HG02885 (cell line): ENCODE data around the gene RFXAP.
A peak's percentile ranks its signal among the peaks of the same experiment; 100 is the strongest.

Experiments used
- ATAC-seq: cut with Tn5 transposase; IDR thresholded peaks from one replicate; pipeline ENCODE4 v1.9.1; 2021; ENCODE audit warnings: mild to moderate bottlenecking; ENCODE audit not compliant: unreplicated experiment, poor library complexity

Gene RFXAP

GRCh38 chr13:36815062-36815461 lies 4.0 kb upstream of the RFXAP start:
- no peak for ATAC-seq

GRCh38 chr13:36817996-36818803 lies 822 bp upstream of the RFXAP start:
- ATAC-seq = peak; percentile 0

GRCh38 chr13:36819739-36820090 lies 693 bp downstream of the RFXAP start:
- peak; percentile 15 for ATAC-seq

GRCh38 chr13:36820222-36820621 lies 1.2 kb downstream of the RFXAP start:
- ATAC-seq = peak; percentile 50

- ATAC-seq = no peak
These were observed 3.8 kb downstream of the RFXAP start for GRCh38 chr13:36822785-36823184.

- no peak for ATAC-seq
These were observed 10.7 kb downstream of the RFXAP start for GRCh38 chr13:36829753-36830152.

- ATAC-seq = no peak
These were observed 12.3 kb downstream of the RFXAP start for GRCh38 chr13:36831291-36831690.

GRCh38 chr13:36834299-36834698 lies 15.3 kb downstream of the RFXAP start:
- ATAC-seq = no peak

GRCh38 chr13:36837354-36838092 lies 18.5 kb downstream of the RFXAP start:
- ATAC-seq = no peak

- ATAC-seq = no peak
These were observed 20.3 kb downstream of the RFXAP start for GRCh38 chr13:36839281-36839680.

GRCh38 chr13:36839981-36840380 lies 21.0 kb downstream of the RFXAP start:
- no peak for ATAC-seq

GRCh38 chr13:36840718-36841250 lies 21.8 kb downstream of the RFXAP start:
- no peak for ATAC-seq

- ATAC-seq = no peak
These were observed 22.4 kb downstream of the RFXAP start for GRCh38 chr13:36841391-36841790.

- no peak for ATAC-seq
These were observed 28.6 kb downstream of the RFXAP start for GRCh38 chr13:36847606-36848005.

GRCh38 chr13:36848199-36848982 lies 29.4 kb downstream of the RFXAP start:
- ATAC-seq = peak; percentile 63

GRCh38 chr13:36850790-36851438 lies 31.9 kb downstream of the RFXAP start:
- peak; percentile 44 for ATAC-seq

GRCh38 chr13:36857253-36857652 lies 38.2 kb downstream of the RFXAP start:
- ATAC-seq = no peak

- peak; percentile 85 for ATAC-seq
These were observed 39.3 kb downstream of the RFXAP start for GRCh38 chr13:36858290-36858689.

GRCh38 chr13:36859259-36859658 lies 40.2 kb downstream of the RFXAP start:
- no peak for ATAC-seq

- ATAC-seq = no peak
These were observed 43.1 kb downstream of the RFXAP start for GRCh38 chr13:36862002-36862685.
